GM23338 (cell line): ENCODE measurements around the gene CELF4. TPM values are rescaled to one million over a fixed set of nuclear protein-coding genes. Genes with fewer than 3 reads are reported as not detected.

Experiments
- ATAC-seq: fragments of 200-7000 bp; cut with Tn5 transposase; 3 replicates; pipeline ENCODE4 v1.9.1; 2020
- DNase-seq: peaks from one replicate; pipeline ENCODE4 v3.0.0-alpha.2; 2015; ENCODE audit warnings: low spot score
- H2AFZ ChIP-seq: fragments of 200-600 bp; sonication (generic); 2 replicates; pipeline ENCODE4 v1.8.0; 2016; ENCODE audit warnings: antibody characterized with exemption, mild to moderate bottlenecking, moderate library complexity
- H3F3A ChIP-seq: fragments of 200-600 bp; sonication (generic); replicated peaks from 2 replicates; pipeline ENCODE4 v1.8.0; 2017; ENCODE audit warnings: antibody characterized with exemption, mixed run types, low read depth
- H3K27ac ChIP-seq: fragments of 200-600 bp; sonication (generic); 2 replicates; pipeline ENCODE4 v1.6.1; 2016; ENCODE audit warnings: low read depth
- H3K27me3 ChIP-seq: fragments of 200-600 bp; sonication (generic); 2 replicates; pipeline ENCODE4 v1.8.0; 2016; ENCODE audit warnings: mild to moderate bottlenecking, mixed run types, moderate library complexity; ENCODE audit not compliant: insufficient read depth
- H3K36me3 ChIP-seq: fragments of 200-600 bp; sonication (generic); 2 replicates; pipeline ENCODE4 v1.8.0; 2016; ENCODE audit warnings: mild to moderate bottlenecking; ENCODE audit not compliant: insufficient read depth
- H3K4me1 ChIP-seq: fragments of 200-600 bp; sonication (generic); 2 replicates; pipeline ENCODE4 v1.8.0; 2016; ENCODE audit warnings: mild to moderate bottlenecking, moderate library complexity; ENCODE audit not compliant: insufficient read depth
- H3K4me2 ChIP-seq: fragments of 200-600 bp; sonication (generic); 2 replicates; pipeline ENCODE4 v1.7.1; 2017; ENCODE audit warnings: mixed run types
- H3K4me3 ChIP-seq: fragments of 200-600 bp; sonication (generic); 2 replicates; pipeline ENCODE4 v1.6.1; 2016; ENCODE audit warnings: mixed run types
- H3K79me2 ChIP-seq: fragments of 200-600 bp; sonication (generic); replicated peaks from 2 replicates; pipeline ENCODE4 v1.8.0; 2017; ENCODE audit warnings: mild to moderate bottlenecking; ENCODE audit not compliant: insufficient read depth
- H3K9me2 ChIP-seq: fragments of 200-600 bp; sonication (generic); 2 replicates; pipeline ENCODE4 v1.8.0; 2017; ENCODE audit not compliant: insufficient read depth
- H4K20me1 ChIP-seq: fragments of 200-600 bp; sonication (generic); replicated peaks from 2 replicates; pipeline ENCODE4 v1.8.0; 2017; ENCODE audit warnings: mild to moderate bottlenecking; ENCODE audit not compliant: insufficient read depth
- H3K27ac Mint-ChIP-seq: 2 replicates; pipeline ENCODE4 v1.8.0; 2020; ENCODE audit warnings: inconsistent platforms, mild to moderate bottlenecking, moderate library complexity, mixed read lengths
- H3K27me3 Mint-ChIP-seq: 3 replicates; pipeline ENCODE4 v1.8.0; 2022; ENCODE audit warnings: low read depth, mild to moderate bottlenecking, moderate library complexity, mixed read lengths, inconsistent platforms; ENCODE audit not compliant: insufficient read depth, poor library complexity
- H3K36me3 Mint-ChIP-seq: 3 replicates; pipeline ENCODE4 v1.8.0; 2021; ENCODE audit warnings: low read depth, mild to moderate bottlenecking, inconsistent platforms, moderate library complexity, mixed read lengths
- H3K4me1 Mint-ChIP-seq: 3 replicates; pipeline ENCODE4 v1.8.0; 2020; ENCODE audit warnings: mild to moderate bottlenecking, inconsistent platforms, mixed read lengths
- H3K4me3 Mint-ChIP-seq: 3 replicates; pipeline ENCODE4 v1.8.0; 2021; ENCODE audit warnings: moderate library complexity, mild to moderate bottlenecking, inconsistent platforms, mixed read lengths
- H3K9me3 Mint-ChIP-seq: 3 replicates; pipeline ENCODE4 v1.8.0; 2020; ENCODE audit warnings: moderate library complexity, mild to moderate bottlenecking, inconsistent platforms, mixed read lengths
- EZH2 ChIP-seq: fragments of 200-600 bp; sonication (generic); IDR thresholded peaks from one replicate; pipeline ENCODE4 v1.8.0; 2017; ENCODE audit warnings: antibody characterized with exemption, mild to moderate bottlenecking, low read depth; ENCODE audit not compliant: unreplicated experiment
- EZH2phosphoT487 ChIP-seq: fragments of 200-600 bp; sonication (generic); IDR thresholded peaks from one replicate; pipeline ENCODE4 v1.8.1; 2018; ENCODE audit warnings: antibody characterized with exemption; ENCODE audit not compliant: unreplicated experiment
- REST ChIP-seq: IDR thresholded peaks from one replicate; pipeline ENCODE4 v1.6.1; 2018; ENCODE audit warnings: antibody characterized with exemption; ENCODE audit not compliant: unreplicated experiment
- ZNF462 ChIP-seq: fragments of 250-450 bp; sonication (Bioruptor Pico); IDR thresholded peaks from 2 replicates; pipeline ENCODE4 v1.5.0; 2020; ENCODE audit warnings: mild to moderate bottlenecking, moderate library complexity
- long read RNA-seq: library from polyadenylated mRNA; unstranded; transcript quantifications from one replicate; pipeline ENCODE4 v2.0.0, GENCODE V29; 2020; ENCODE audit not compliant: unreplicated experiment
- polyA plus RNA-seq: library from polyadenylated mRNA; unstranded; fragments of >200 nt; fragmentation: Nextera tagmentation; extraction: Ambion mirVana; gene quantifications from 2 replicates; pipeline ENCODE4 v1.2.1, GENCODE V29; 2016
- total RNA-seq: library from RNA; depleted of rRNA; stranded (reverse); fragments of >200 nt; shearing (Covaris generic); gene quantifications from 2 replicates; pipeline ENCODE4 v1.2.3, GENCODE V29; 2014; rRNA removed

Gene CELF4
- total RNA-seq (2.6 and 3.6 TPM in 2 replicates), polyA plus RNA-seq (6.7 and 8.3 TPM in 2 replicates)
- long read RNA-seq, partial matches to known transcripts: 0 of 3 reads
- long read RNA-seq, other reads (novel, unspliced or antisense): 0 of 3 reads

GRCh38 chr18:37565101-37565976 lies at the start of gene CELF4:
CELF4 (minus strand) TSS chr18:37565798.
- H3K27ac Mint-ChIP-seq: peak within 1 kb of the TSS; percentile 72; the same call in 1 of the 2 replicates
- Histone ChIP-seq H3F3A (no peaks in the 10 kb centered on the region), H3K27ac (no peak within 1 kb of the TSS), H3K4me3 (peak within 1 kb of the TSS; percentile 87), H2AFZ (peak within 1 kb of the TSS; percentile 98), H3K27me3 (peaks cover 94% of the 10 kb centered on the region), H4K20me1 (no peaks in the 10 kb centered on the region; the same call in 1 of the 2 replicates), H3K79me2 (no peaks in the 10 kb centered on the region), H3K36me3 (no peaks in the 10 kb centered on the region), H3K9me2 (no peaks in the 10 kb centered on the region), H3K4me2 (peak within 1 kb of the TSS; percentile 99), H3K4me1 (peaks cover 31% of the 10 kb centered on the region)
- H3K27me3 Mint-ChIP-seq: peaks cover 69% of the 10 kb centered on the region
- H3K4me1 Mint-ChIP-seq: peaks cover 38% of the 10 kb centered on the region
- peak within 1 kb of the TSS; percentile 90 for H3K4me3 Mint-ChIP-seq
- H3K9me3 Mint-ChIP-seq: no peaks in the 10 kb centered on the region; the same call in 2 of the 3 replicates
- TF ChIP-seq REST (no peak), EZH2 (peak; percentile 30), EZH2phosphoT487 (no peak), ZNF462 (CRISPR knock-in tag) (no peak)
- H3K36me3 Mint-ChIP-seq: no peaks in the 10 kb centered on the region
- ATAC-seq (peak; percentile 27), DNase-seq (peak; percentile 28)
